ENCODE measurements around the gene MYDGF.

DNA sequence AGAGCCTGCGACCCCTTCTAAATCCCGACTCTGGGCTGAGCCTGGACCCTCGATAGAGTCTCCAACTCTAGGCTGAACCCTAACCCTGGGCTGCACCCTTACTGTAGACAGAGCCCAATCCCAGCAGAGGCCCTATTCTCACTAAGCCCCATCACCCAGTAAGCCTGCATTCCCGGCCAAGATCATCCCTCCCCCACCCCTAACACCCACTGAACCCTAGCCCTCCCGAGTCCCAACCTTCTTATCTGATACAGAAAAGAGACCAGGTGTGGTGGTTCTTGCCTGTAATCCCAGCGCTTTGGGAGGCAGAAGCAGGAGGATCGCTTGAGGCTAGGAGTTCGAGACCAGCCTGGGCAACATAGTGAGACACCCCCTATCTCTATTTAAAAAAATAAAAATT lies 33.4 kb downstream of the MYDGF start:
- TF ChIP-seq, protein P1, sequence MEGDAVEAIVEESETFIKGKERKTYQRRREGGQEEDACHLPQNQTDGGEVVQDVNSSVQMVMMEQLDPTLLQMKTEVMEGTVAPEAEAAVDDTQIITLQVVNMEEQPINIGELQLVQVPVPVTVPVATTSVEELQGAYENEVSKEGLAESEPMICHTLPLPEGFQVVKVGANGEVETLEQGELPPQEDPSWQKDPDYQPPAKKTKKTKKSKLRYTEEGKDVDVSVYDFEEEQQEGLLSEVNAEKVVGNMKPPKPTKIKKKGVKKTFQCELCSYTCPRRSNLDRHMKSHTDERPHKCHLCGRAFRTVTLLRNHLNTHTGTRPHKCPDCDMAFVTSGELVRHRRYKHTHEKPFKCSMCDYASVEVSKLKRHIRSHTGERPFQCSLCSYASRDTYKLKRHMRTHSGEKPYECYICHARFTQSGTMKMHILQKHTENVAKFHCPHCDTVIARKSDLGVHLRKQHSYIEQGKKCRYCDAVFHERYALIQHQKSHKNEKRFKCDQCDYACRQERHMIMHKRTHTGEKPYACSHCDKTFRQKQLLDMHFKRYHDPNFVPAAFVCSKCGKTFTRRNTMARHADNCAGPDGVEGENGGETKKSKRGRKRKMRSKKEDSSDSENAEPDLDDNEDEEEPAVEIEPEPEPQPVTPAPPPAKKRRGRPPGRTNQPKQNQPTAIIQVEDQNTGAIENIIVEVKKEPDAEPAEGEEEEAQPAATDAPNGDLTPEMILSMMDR (IDR thresholded peaks at IDR 0.05; ENCODE audit: insufficient read depth, low read length) = no peak
- TF ChIP-seq POLR2AphosphoS5 (IDR thresholded peaks at IDR 0.05; ENCODE audit: low read depth) (no peak), GABPA (IDR thresholded peaks at IDR 0.05; ENCODE audit: low read depth) (no peak), SPI1 (IDR thresholded peaks at IDR 0.05; ENCODE audit: borderline replicate concordance, low read depth) (no peak)
